IMR-90 (cell line): ENCODE results near the gene STXBP6.

ENCODE experiments used
- BHLHE40 ChIP-seq: fragments of 150-350 bp; IDR thresholded peaks from 2 replicates; pipeline ENCODE4 v1.6.1; 2016; ENCODE audit warnings: mild to moderate bottlenecking, low read depth, low read length
- MAFK ChIP-seq: IDR thresholded peaks from 2 replicates; pipeline ENCODE4 v1.6.1; 2012; ENCODE audit warnings: low read depth, low read length, improper control_type of control experiment
- POLR2A ChIP-seq: IDR thresholded peaks from 2 replicates; pipeline ENCODE4 v1.6.1; 2012; ENCODE audit warnings: mild to moderate bottlenecking, low read depth, low read length
- RAD21 ChIP-seq: IDR thresholded peaks from 2 replicates; pipeline ENCODE4 v1.6.1; 2012; ENCODE audit warnings: low read length, improper control_type of control experiment
- RCOR1 ChIP-seq: IDR thresholded peaks from 2 replicates; pipeline ENCODE4 v1.6.1; 2012; ENCODE audit warnings: mild to moderate bottlenecking, low read length, improper control_type of control experiment; ENCODE audit not compliant: insufficient replicate concordance
- RFX5 ChIP-seq: IDR thresholded peaks from 2 replicates; pipeline ENCODE4 v1.8.0; 2012; ENCODE audit warnings: low read depth, mild to moderate bottlenecking, low read length, moderate library complexity
- SMC3 ChIP-seq: fragments of 150-350 bp; IDR thresholded peaks from 2 replicates; pipeline ENCODE4 v1.6.1; 2016; ENCODE audit warnings: low read depth, mild to moderate bottlenecking, antibody characterized with exemption, low read length, moderate library complexity
- TF ChIP-seq, protein P1 (sequence below): conservative IDR thresholded peaks from 2 replicates; pipeline ENCODE4 v1.5.1; 2012; ENCODE audit warnings: mild to moderate bottlenecking, low read depth, low read length, improper control_type of control experiment
- TF ChIP-seq, protein P2 (sequence below): fragments of 150-350 bp; IDR thresholded peaks from 2 replicates; pipeline ENCODE4 v1.6.1; 2017; ENCODE audit warnings: mild to moderate bottlenecking, antibody characterized with exemption, low read length, low read depth

DNA sequence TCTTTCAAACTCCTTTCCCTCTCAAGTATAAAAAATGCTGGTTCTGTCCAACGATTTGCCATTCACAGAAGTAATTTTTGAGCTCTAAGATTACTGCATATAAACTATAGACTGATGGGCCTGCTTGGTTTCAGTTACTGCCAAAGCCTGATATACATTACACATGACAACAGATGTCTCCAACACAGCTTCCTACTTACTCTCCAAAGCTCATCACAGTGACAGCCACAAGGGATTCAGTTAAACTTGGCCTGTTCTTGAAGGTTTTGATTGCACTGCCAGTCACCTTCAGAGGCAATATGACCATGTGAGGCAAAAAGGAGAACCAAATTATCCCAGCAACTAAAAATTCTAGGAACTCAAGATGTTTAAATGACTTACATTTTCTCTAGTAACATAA is 30.1 kb downstream of the STXBP6 start:
- no peak for TF ChIP-seq MAFK
- TF ChIP-seq, protein P1, sequence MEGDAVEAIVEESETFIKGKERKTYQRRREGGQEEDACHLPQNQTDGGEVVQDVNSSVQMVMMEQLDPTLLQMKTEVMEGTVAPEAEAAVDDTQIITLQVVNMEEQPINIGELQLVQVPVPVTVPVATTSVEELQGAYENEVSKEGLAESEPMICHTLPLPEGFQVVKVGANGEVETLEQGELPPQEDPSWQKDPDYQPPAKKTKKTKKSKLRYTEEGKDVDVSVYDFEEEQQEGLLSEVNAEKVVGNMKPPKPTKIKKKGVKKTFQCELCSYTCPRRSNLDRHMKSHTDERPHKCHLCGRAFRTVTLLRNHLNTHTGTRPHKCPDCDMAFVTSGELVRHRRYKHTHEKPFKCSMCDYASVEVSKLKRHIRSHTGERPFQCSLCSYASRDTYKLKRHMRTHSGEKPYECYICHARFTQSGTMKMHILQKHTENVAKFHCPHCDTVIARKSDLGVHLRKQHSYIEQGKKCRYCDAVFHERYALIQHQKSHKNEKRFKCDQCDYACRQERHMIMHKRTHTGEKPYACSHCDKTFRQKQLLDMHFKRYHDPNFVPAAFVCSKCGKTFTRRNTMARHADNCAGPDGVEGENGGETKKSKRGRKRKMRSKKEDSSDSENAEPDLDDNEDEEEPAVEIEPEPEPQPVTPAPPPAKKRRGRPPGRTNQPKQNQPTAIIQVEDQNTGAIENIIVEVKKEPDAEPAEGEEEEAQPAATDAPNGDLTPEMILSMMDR = no peak
- no peak for TF ChIP-seq BHLHE40
- TF ChIP-seq RCOR1 = no peak
- TF ChIP-seq SMC3 = no peak
- TF ChIP-seq RAD21 = no peak
- TF ChIP-seq RFX5 = no peak
- TF ChIP-seq, protein P2, sequence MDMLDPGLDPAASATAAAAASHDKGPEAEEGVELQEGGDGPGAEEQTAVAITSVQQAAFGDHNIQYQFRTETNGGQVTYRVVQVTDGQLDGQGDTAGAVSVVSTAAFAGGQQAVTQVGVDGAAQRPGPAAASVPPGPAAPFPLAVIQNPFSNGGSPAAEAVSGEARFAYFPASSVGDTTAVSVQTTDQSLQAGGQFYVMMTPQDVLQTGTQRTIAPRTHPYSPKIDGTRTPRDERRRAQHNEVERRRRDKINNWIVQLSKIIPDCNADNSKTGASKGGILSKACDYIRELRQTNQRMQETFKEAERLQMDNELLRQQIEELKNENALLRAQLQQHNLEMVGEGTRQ = no peak
- no peak for TF ChIP-seq POLR2A
